H9 (cell line): Measurements from ENCODE around the gene OR4N5. TPM values are rescaled to one million over a fixed set of nuclear protein-coding genes. Genes with fewer than 3 reads are reported as not detected.

Experiments
- DNase-seq: peaks from one replicate; pipeline ENCODE4 v3.0.0-alpha.2; 2017
- H2AFZ ChIP-seq: one replicate; pipeline ENCODE4 v1.6.1; 2013; ENCODE audit warnings: mild to moderate bottlenecking, low read length, control low read depth, moderate library complexity
- H2AK5ac ChIP-seq: 2 replicates; pipeline ENCODE4 v1.6.1; 2013; ENCODE audit warnings: low read length, control low read depth, mixed read lengths; ENCODE audit not compliant: insufficient read length
- H2BK120ac ChIP-seq: one replicate; pipeline ENCODE4 v1.6.1; 2013; ENCODE audit warnings: low read depth, mild to moderate bottlenecking, low read length, control low read depth, inconsistent platforms; ENCODE audit not compliant: poor library complexity, severe bottlenecking
- H2BK12ac ChIP-seq: 2 replicates; pipeline ENCODE4 v1.6.1; 2013; ENCODE audit warnings: low read length, control low read depth, mixed read lengths, low read depth; ENCODE audit not compliant: insufficient read length
- H2BK15ac ChIP-seq: 2 replicates; pipeline ENCODE4 v1.6.1; 2013; ENCODE audit warnings: low read depth, low read length, control low read depth
- H2BK20ac ChIP-seq: one replicate; pipeline ENCODE4 v1.6.1; 2013; ENCODE audit warnings: low read depth, mild to moderate bottlenecking, low read length, control low read depth, inconsistent platforms; ENCODE audit not compliant: poor library complexity, severe bottlenecking
- H2BK5ac ChIP-seq: 2 replicates; pipeline ENCODE4 v1.6.1; 2013; ENCODE audit warnings: low read length, control low read depth, mixed read lengths; ENCODE audit not compliant: insufficient read length
- H3K14ac ChIP-seq: 2 replicates; pipeline ENCODE4 v1.6.1; 2013; ENCODE audit warnings: low read length, control low read depth; ENCODE audit not compliant: insufficient read depth
- H3K18ac ChIP-seq: 2 replicates; pipeline ENCODE4 v1.6.1; 2013; ENCODE audit warnings: low read depth, mild to moderate bottlenecking, mixed read lengths, low read length, control low read depth; ENCODE audit not compliant: insufficient read length
- H3K23ac ChIP-seq: 2 replicates; pipeline ENCODE4 v1.6.1; 2013; ENCODE audit warnings: low read length, control low read depth, mixed read lengths, low read depth; ENCODE audit not compliant: insufficient read length
- H3K23me2 ChIP-seq: 2 replicates; pipeline ENCODE4 v1.6.1; 2013; ENCODE audit warnings: low read depth, mild to moderate bottlenecking, mixed read lengths, low read length, control low read depth; ENCODE audit not compliant: insufficient read length, poor library complexity, severe bottlenecking
- H3K27ac ChIP-seq: 2 replicates; pipeline ENCODE4 v1.5.1; 2013; ENCODE audit warnings: low read length, control low read depth, mixed read lengths, low read depth; ENCODE audit not compliant: insufficient read length
- H3K27me3 ChIP-seq: 2 replicates; pipeline ENCODE4 v1.6.1; 2013; ENCODE audit warnings: low read length, control low read depth, inconsistent platforms; ENCODE audit not compliant: insufficient read depth
- H3K4ac ChIP-seq: 2 replicates; pipeline ENCODE4 v1.6.1; 2013; ENCODE audit warnings: low read depth, mild to moderate bottlenecking, control low read depth, inconsistent platforms, low read length, moderate library complexity
- H3K4me1 ChIP-seq: 2 replicates; pipeline ENCODE4 v1.6.1; 2013; ENCODE audit warnings: low read length, control low read depth, inconsistent platforms; ENCODE audit not compliant: insufficient read depth
- H3K4me2 ChIP-seq: 2 replicates; pipeline ENCODE4 v1.6.1; 2013; ENCODE audit warnings: low read length, control low read depth, mixed read lengths; ENCODE audit not compliant: insufficient read length, insufficient read depth
- H3K56ac ChIP-seq: 2 replicates; pipeline ENCODE4 v1.6.1; 2013; ENCODE audit warnings: low read depth, mild to moderate bottlenecking, mixed read lengths, low read length, control low read depth; ENCODE audit not compliant: insufficient read length
- H3K79me1 ChIP-seq: 2 replicates; pipeline ENCODE4 v1.6.1; 2013; ENCODE audit warnings: low read depth, mild to moderate bottlenecking, moderate library complexity, low read length, control low read depth, inconsistent platforms; ENCODE audit not compliant: insufficient read depth, poor library complexity, severe bottlenecking
- H3K79me2 ChIP-seq: 2 replicates; pipeline ENCODE4 v1.6.1; 2013; ENCODE audit warnings: low read length, control low read depth, inconsistent platforms; ENCODE audit not compliant: insufficient read depth
- H3K9ac ChIP-seq: 2 replicates; pipeline ENCODE4 v1.6.1; 2013; ENCODE audit warnings: low read length, control low read depth, mixed read lengths; ENCODE audit not compliant: insufficient read length; ENCODE audit errors: extremely low read depth
- H3K9me3 ChIP-seq: one replicate; pipeline ENCODE4 v1.6.1; 2013; ENCODE audit warnings: low read depth, low read length, inconsistent platforms; ENCODE audit not compliant: control insufficient read depth
- H3T11ph ChIP-seq: one replicate; pipeline ENCODE4 v1.6.1; 2013; ENCODE audit warnings: mild to moderate bottlenecking, low read length, control low read depth, inconsistent platforms
- H4K20me1 ChIP-seq: one replicate; pipeline ENCODE4 v1.6.1; 2013; ENCODE audit not compliant: control insufficient read depth, insufficient read length, insufficient read depth
- H4K5ac ChIP-seq: 2 replicates; pipeline ENCODE4 v1.6.1; 2013; ENCODE audit warnings: low read depth, mild to moderate bottlenecking, mixed read lengths, low read length, control low read depth; ENCODE audit not compliant: insufficient read length
- H4K8ac ChIP-seq: replicated peaks from 2 replicates; pipeline ENCODE4 v1.6.1; 2013; ENCODE audit warnings: low read length, control low read depth, mixed read lengths, low read depth; ENCODE audit not compliant: insufficient read length
- H4K91ac ChIP-seq: 2 replicates; pipeline ENCODE4 v1.6.1; 2013; ENCODE audit warnings: low read depth, mild to moderate bottlenecking, moderate library complexity, mixed read lengths, low read length, control low read depth; ENCODE audit not compliant: insufficient read length
- H3K27ac Mint-ChIP-seq, 3 experiments: 2 replicates in 2 of 3; 3 replicates in 1 of 3; pipeline ENCODE4 v1.8.0; 2020 to 2021; ENCODE audit warnings: mixed read lengths in 3 of 3, mild to moderate bottlenecking in 1 of 3, moderate library complexity in 1 of 3
- H3K27me3 Mint-ChIP-seq: 2 replicates; pipeline ENCODE4 v1.8.0; 2021; ENCODE audit warnings: low read depth, mild to moderate bottlenecking, moderate library complexity, mixed read lengths
- H3K36me3 Mint-ChIP-seq, 3 experiments: 2 replicates in 2 of 3; 3 replicates in 1 of 3; pipeline ENCODE4 v1.8.0; 2020 to 2021; ENCODE audit warnings: low read depth in 3 of 3, mixed read lengths in 3 of 3; ENCODE audit not compliant: insufficient read depth in 1 of 3
- H3K4me1 Mint-ChIP-seq, 2 experiments: 2 replicates each; pipeline ENCODE4 v1.8.0; 2020; ENCODE audit warnings: mixed read lengths in 2 of 2
- H3K4me3 Mint-ChIP-seq, 2 experiments: 2 replicates in 1 of 2; 3 replicates in 1 of 2; pipeline ENCODE4 v1.8.0; 2020 to 2021; ENCODE audit warnings: mild to moderate bottlenecking in 2 of 2, mixed read lengths in 2 of 2, moderate library complexity in 1 of 2
- H3K9me3 Mint-ChIP-seq, 2 experiments: 2 replicates in 1 of 2; 3 replicates in 1 of 2; pipeline ENCODE4 v1.8.0; 2020; ENCODE audit warnings: mild to moderate bottlenecking in 2 of 2, mixed read lengths in 2 of 2, moderate library complexity in 1 of 2
- WGBS: extraction: QIAGEN DNeasy Blood & Tissue Kit; methylation state at CpG from one replicate; pipeline ENCODE4 v1.1.7; 2013; ENCODE audit warnings: missing lambda C conversion rate, low lambda C conversion rate, mixed read lengths; ENCODE audit not compliant: insufficient read length; ENCODE audit errors: extremely low coverage; 5-methylcytosine and 5-hydroxymethylcytosine counted together
- total RNA-seq: library from RNA; stranded (reverse); gene quantifications from 2 replicates; pipeline ENCODE4 v1.2.1, GENCODE V29; 2021
- TF ChIP-seq, protein P1 (sequence below): fragments of 200-600 bp; sonication (generic); conservative IDR thresholded peaks from 3 replicates; pipeline ENCODE4 v1.8.0; 2021; ENCODE audit warnings: antibody characterized with exemption, mild to moderate bottlenecking

The OR4N5 gene
- total RNA-seq, 1 experiment from 2014 or later: not detected

DNA sequence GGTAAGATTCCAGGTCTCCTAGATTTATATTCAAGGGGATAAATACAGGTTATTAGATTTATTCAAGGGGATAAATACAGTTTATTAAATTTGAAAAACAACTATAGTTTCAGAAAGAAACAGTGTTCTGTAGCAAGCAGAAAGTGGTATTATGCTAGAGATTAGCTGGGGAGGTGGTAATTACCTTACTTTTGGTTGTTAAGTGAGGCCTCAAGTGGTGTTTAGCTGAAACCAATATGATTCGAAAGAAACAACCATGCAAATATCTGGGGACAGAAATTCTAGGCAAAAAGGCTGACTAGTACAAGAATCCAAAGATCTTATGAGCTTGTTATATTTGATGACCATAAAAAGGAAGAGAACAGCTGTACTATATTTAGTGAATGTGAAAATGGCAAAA lies 6.2 kb downstream of the OR4N5 start:
- no CpG with 5 or more reads among the region's 1 CpG for WGBS
- Histone ChIP-seq H3K23ac (no peak overlapping the region), H3K27ac (no peak overlapping the region), H3K79me1 (no peaks in the 10 kb centered on the region), H2BK20ac (no peak overlapping the region), H4K5ac (no peak overlapping the region), H3K4ac (no peak overlapping the region), H3K27me3 (no peaks in the 10 kb centered on the region), H3K4me2 (no peak overlapping the region), H4K8ac (no peak overlapping the region), H3K14ac (no peak overlapping the region), H2BK12ac (no peak overlapping the region), H3K79me2 (no peaks in the 10 kb centered on the region), H2BK120ac (no peak overlapping the region), H3T11ph (no peak overlapping the region), H3K18ac (no peak overlapping the region), H4K20me1 (no peaks in the 10 kb centered on the region), H3K23me2 (no peaks in the 10 kb centered on the region), H4K91ac (no peak overlapping the region), H3K4me1 (no peaks in the 10 kb centered on the region), H2BK5ac (no peak overlapping the region), H3K56ac (no peak overlapping the region), H3K9me3 (peaks cover 55% of the 10 kb centered on the region), H3K9ac (no peak overlapping the region), H2AK5ac (no peak overlapping the region), H2AFZ (no peak overlapping the region), H2BK15ac (no peak overlapping the region)
- Mint-ChIP-seq H3K36me3 (peaks cover 0 to 14% (median 2%) of the 10 kb centered on the region in 3 experiments; a peak in 2 of 7 replicates), H3K4me3 (no peak overlapping the region), H3K27ac (no peak overlapping the region), H3K9me3 (peaks cover 76 to 80% of the 10 kb centered on the region in 2 experiments), H3K4me1 (no peaks in the 10 kb centered on the region), H3K27me3 (no peaks in the 10 kb centered on the region)
- DNase-seq: no peak
- TF ChIP-seq, protein P1, sequence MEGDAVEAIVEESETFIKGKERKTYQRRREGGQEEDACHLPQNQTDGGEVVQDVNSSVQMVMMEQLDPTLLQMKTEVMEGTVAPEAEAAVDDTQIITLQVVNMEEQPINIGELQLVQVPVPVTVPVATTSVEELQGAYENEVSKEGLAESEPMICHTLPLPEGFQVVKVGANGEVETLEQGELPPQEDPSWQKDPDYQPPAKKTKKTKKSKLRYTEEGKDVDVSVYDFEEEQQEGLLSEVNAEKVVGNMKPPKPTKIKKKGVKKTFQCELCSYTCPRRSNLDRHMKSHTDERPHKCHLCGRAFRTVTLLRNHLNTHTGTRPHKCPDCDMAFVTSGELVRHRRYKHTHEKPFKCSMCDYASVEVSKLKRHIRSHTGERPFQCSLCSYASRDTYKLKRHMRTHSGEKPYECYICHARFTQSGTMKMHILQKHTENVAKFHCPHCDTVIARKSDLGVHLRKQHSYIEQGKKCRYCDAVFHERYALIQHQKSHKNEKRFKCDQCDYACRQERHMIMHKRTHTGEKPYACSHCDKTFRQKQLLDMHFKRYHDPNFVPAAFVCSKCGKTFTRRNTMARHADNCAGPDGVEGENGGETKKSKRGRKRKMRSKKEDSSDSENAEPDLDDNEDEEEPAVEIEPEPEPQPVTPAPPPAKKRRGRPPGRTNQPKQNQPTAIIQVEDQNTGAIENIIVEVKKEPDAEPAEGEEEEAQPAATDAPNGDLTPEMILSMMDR: no peak
